HK-2 (cell line): ENCODE data around the gene TIAL1.
"Not testable (repeated sequence)": the region's sequence is repeated elsewhere in the genome, so short reads cannot be mapped to it uniquely, and the experiment has no call there.

ENCODE experiments used
- DNase-seq: peaks from one replicate; pipeline ENCODE4 v3.0.0-alpha.2; 2018; ENCODE audit not compliant: unreplicated experiment

TIAL1 gene

DNA sequence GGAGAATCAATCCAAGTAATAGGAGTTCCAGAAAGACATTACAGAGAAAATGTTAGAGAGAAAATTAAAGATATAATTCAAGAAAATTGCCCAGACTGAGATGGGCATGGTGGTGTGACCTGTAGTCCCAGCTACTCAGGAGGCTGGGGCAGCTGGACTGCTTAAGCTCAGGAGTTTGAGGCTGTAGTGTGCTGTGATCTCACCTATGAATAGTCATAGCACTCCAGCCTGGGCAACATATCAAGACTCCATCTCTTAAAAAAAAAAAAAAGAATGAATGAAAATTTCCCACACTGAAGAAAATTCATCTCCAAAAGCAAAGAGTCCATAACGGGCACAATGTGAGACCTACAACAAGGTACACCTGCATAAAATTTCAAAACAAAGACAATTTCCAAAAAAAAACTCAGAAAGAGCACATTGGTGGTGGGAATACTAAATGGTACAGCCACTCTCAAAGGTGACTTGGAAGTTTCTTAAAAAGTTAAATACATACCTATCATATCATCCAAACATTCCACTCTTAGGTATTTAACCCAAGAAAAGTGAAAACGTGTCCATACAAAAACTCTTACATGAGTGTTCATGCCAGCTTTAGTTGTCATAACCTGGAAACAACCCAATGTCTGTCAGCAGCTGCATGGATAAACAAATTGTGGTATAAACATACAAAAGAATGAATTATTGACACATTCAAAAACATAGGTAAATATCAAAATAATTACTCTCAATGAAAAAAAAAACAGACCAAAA lies 47.3 kb downstream of the TIAL1 start:
- DNase-seq, result no peak

DNA sequence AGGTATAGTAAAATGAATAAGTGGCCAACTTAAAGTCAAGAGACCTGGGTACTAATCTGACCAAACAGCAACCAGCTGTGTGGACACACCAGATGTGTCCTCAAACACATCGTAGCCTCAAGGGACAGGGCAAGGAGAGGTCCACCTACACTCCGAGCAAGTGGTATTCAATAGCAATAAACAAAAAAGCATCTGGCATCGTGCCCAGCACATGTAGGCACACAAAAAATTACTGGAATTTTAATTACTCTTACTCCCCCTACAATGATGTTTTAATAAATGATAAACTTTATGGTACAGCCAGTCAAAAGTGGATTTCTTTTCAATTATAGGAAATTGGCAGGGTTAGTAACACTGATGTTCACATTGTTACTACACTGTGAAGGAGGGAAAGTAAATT lies 50.8 kb downstream of the TIAL1 start:
- DNase-seq, result no peak

DNA sequence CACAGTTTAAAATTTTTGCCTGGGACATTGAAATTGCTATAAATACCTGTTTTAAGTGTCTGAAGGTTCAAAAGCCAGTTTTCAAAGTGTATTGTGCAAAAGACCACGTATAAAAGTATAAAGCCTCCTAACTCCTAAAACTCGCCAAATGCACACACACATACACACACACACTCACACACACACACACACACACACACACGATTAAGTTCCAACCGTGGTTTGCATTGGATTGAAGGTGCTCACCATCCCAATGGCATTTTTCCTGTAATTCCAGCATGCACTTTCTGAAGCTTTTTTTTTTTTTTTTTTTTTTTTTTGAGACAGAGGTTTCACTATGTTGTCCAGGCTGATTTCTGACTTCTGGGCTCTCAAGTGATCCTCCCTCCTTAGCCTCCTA lies 51.5 kb downstream of the TIAL1 start:
- DNase-seq, result no peak

DNA sequence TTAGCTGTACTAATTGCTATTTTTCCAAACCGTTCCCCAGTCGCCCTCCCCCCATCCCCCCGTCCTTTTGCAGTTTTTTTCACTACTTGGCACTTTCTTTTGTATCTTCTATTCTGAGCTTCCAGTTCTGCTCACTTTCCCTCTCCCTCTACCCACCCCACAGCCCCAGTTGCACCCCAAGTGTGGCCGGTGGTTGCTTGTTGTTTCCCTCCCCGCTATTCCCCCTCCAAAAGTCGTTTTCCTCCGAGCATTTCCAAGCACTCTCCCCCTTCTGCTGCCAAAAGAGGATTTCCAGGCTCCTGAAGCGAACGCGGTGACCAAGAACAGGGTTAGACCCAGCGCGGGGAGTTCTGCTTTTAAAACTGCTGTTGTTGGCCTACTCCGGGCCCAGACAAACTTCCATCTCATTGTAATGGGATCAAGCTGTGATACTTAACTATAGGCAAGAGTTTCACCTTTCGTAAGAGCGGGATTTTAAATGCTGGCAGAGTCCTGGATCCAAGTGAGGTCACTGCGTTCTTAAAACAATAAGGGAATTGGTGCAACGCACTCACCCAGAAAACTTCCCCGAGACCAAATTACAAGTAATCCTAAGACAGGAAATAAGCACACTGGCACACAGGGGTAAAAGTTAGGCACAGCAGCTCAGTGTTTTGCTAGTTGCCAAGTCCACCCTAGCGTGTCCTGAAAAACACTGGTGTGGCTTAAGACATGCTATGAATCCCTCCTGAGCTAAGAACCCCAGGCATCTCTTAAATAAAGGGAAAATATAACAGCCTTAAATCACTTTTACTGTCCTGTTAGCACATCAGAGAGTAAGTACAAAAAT lies 52.7 kb downstream of the TIAL1 start:
- DNase-seq, result no peak

DNA sequence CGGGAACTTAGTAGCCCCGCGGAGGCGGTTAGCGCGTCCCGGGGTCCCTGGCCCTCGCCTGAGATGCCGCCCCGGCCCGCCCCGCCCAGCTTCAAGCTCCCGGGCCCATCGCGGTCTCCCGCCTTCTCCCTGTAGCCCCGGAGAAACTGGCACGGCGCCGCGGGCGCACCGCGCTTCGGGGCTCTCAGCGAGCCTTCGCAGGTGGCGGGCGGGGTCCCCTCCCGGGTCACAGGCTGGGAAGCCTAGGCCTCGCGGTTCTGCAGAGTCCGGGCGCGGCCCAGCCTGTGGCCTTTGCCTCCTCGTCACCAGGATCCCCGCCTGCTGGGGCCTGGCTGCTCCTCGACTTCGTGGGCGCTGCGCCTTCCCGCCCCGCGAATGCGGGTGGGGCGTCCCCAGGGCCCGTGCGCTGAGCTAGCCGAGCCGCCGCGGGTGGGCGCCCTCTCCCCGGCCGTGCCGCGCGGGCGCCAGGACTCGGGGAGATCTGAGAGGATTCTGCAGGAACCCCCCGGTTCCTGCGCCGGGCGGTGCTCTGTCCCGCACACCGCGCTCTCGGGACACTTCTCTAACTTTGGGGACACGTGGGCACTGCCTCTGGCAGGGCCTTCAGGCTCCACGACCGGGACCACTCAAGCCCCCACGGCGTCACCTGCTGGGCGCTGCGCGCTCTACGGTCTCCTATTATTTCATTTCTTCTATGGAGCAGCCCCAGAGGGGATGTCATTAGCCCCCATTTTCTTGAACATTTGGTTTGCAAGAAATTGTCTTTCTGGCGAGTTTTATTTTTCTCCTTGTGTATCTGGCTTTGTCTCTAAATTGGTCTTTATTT lies 53.6 kb downstream of the TIAL1 start:
- peak; percentile 75 for DNase-seq

DNA sequence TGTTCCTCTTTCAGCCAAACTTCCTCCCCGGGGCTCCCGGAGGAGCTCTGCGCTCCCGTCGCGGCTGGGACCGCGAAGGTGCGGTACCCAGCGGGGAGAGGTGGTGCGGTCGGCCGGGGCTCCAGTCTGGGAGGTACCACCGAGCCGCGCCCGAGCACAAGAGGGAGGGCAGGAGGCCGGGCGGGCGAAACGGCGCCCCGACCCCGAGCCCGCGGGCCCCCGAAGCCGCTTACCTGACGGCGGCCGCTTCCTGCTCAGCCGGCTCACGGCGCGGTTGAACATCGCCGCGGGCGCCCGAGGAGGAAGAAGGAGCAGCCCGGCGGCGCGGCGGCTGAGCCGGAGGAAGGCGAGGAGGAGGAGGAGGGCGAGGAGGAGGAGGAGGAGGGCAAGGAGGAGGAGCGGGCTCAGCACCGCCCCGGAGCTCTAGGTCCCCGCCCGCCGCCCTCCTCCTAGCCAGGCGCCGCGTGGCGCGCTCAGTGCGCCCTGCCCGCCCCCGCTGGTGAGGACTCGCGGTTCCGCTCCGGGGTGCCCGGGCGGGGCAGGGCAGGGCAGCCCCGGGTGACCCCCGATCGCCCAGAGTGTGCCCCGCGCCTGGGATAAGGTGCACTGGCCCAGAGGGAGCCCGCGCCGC lies 54.3 kb downstream of the TIAL1 start, which contains the start of gene RGS10:
RGS10 (minus strand) TSS at position 363 of the 631 bp plus-strand sequence; CDS start at position 282, 81 bp downstream.
- DNase-seq, result peak; percentile 92

DNA sequence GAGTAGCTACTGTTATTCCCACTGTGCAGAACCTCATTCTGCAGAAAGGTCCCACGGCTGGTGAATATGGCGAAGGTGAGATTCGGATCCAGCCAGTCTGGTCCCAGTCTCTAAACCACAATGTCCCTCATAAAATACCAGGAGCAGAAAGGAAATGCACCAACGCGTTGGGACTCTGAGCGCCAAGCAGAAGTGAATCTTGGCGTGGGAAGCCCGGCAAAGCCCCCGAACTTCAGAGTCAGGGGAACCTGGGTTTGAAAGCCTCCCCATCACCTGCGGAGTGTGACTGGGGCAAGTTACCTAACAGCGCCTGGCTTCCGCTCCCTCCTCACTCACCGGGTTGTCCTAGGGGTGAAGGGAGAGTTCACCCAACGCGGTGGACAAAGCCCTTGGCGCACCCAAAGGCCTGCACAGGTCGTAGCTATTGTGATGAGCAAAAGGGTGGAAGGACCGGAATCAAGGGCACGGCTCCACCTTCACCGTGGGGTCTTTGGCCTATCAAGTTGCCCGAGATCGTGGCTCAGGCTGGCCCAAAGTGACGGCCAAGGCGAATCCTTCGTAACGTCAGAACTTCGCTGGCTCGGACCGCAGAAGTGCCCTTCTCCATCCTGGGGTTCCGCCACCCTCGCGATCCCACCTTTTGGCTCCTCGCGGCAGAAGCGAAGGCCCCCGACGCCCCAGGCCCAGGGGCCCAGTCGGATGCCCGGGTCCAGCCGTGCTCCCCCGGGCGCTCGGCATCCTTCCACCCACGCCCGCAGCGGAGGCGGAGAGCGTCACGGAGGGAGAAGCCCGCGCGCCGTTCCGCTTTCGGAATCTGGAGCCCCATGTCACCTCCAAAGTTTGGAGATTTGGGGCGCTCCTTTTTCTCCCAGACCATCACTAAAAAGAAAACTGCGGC lies 55.1 kb downstream of the TIAL1 start:
- no peak for DNase-seq

DNA sequence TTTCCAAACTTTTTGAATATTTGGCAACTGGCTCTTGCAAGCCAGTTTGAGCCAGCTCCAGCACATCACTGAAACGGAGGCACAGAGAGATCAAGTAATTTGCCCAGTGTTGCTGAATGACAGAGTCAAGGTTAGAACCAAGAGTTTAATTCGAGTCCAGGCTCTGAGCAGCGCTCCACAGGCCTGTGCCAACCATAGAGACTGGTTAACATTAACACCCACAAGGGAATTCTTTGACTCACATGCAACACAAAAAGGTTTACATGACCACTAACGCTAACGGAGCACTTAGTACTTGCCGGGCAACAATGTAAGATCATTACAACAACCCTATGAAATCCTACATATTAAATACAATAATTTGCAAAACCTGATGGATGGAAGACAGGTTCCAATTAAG lies 55.7 kb downstream of the TIAL1 start:
- no peak for DNase-seq

DNA sequence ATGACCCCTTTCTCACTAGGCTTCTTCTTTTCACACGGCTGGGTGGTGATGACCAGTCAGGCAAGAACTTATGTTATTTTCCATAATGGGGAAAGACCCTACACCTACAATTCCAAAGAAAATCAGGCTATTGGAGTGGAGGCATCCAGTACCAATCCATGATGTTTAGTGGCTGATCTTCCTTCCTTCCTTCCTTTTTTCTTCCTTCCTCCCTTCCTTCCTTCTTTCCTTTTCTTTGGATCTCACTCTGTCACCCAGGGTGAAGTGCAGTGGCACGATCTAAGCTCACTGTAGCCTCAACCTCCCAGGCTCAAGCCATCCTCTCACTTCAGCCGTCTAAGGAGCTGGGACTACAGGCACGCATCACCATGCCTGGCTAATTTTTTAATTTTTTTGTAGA lies 56.7 kb downstream of the TIAL1 start:
- no peak for DNase-seq

DNA sequence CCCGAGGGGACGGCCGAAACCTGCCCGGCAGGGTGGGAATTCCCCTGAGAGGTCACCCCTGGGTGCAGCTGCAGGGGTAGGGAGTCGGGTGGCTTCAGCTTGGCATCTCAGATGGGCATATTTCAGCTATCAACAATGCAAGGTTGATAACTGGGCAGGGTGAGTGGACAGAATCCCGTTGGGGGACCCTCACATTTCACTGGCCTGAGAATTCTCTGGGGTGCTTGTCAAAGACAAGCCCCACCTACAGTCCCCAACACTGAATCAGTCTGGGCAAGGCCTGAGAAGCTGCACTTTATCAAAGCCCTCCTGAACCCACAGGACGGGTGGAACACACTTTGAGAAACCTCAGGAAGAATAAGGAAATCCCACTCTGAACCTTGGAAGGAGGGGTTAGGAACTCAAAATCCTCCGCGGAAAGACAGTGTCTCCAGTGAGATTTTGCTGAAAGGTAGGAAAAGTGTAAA lies 57.4 kb downstream of the TIAL1 start:
- DNase-seq, result no peak

DNA sequence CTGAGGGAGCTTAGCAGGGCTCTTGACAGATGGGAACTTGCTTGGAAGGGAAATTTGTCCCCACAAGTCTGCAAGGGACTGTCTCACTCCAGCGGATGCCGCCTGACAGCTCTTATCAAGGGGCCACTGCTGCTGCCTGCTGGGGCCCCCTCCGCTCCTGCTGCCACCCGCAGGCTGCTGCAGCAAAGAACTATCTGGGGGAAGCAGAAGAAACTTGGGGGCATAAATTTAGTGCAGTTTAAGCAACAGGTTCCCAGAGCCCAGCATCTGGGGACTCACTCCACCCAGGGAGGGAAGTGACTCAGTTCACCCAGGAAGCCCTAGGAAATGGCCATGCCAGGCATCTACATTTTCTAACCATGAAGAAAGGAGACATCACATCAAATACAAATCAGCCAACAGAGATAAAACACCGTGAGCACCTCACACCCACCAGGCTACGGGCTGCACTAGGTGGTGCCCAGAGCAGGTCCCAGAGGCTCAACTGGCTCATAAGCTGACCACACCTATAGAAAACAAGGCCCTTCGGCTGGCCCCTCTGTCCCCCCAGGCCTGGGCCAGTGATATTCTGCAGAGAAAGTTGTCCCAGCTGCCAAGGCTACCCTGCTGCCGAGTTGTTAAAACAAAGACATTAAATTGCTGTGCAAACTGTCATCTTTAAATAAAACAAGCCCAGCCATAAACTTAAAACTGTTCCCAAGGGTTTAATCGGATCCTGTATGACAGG lies 58.0 kb downstream of the TIAL1 start:
- DNase-seq, result no peak

DNA sequence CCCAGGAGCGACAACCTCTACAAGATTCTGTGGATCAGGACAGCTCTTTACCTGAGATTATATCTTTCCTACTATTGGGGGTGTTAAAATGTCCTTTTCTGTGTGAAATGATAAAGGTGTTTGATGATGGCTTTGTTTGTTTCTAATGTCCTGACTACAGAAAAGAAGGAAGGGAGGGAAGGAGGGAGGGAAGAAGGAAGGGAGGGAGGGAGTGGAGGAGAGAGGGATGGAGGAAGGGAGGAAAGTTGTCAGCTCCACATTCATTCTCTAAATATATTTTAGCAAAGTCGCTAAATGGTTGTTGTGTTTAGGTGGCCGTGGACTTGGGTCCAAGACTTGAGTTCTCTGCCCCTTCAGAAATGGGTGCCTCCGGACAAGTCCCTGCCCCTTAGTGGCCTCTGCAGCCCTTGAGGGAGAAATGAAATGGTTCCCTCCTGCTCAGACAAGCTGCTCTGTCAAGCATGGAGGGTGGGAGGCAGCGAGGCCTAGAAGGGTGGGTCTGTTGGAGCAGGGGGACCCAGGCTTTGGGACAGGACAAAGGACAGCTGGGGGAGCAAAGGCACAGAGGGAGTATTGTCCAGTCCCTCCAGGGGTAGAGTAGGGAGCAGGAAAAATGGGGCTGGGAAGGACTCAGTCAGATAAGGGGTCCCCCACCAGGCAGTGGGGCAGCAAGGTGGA lies 58.7 kb downstream of the TIAL1 start:
- DNase-seq, result no peak

DNA sequence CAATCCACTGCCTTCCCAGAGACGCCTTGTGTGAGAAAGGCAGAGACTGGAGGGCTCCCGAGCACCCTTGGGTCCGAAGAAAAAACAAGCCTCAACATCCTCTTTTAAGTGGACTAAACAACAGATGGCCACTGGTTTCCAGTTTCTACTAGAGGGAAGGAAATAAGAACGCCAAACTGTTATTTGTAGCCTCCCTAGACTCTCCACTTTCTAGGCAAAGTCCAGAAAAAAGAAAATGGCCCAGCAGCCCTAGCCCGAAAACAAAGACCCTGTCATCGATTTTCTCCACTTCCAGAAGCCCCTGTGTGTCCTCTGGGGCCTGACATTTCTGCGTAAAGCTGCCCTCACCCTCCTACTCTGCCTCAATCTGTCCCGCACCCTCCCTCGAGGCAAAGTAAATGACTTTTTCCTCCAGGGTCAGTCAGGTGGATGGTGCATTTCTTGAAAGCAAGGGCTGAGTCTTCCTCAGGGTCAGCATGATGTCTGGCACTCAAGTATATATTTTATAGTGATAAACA lies 60.2 kb downstream of the TIAL1 start:
- DNase-seq, result no peak

DNA sequence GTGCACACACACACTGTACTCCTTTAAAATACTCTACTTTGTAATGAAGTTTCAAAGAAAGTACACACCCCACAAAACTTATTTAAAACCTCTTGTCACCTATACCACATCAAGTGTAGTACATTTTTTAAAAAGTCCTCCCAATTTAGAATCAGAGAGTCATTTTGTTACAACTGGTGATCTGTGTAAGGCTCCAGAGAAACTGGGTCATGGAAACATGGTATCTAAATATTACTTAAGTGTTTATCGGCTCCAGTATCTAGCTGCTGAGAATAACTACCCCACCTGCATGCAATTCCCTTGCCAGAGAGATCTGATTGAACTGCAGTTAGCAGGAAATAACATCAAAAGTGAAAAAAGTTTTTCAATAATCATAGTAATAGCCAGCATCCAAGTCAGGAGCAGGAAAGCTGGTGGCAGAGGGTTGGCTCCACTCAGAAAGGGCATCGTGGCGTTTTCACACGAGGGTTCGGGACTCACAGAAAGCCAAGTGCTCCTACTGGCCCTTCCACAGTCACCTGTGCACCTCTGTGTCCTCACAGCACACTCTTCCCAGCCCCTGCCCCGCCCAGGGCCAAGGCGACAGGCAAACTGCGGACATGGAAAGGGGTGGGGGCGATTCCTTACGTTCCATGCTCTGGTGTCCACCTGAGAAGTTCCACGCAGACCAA lies 60.8 kb downstream of the TIAL1 start:
- no peak for DNase-seq

DNA sequence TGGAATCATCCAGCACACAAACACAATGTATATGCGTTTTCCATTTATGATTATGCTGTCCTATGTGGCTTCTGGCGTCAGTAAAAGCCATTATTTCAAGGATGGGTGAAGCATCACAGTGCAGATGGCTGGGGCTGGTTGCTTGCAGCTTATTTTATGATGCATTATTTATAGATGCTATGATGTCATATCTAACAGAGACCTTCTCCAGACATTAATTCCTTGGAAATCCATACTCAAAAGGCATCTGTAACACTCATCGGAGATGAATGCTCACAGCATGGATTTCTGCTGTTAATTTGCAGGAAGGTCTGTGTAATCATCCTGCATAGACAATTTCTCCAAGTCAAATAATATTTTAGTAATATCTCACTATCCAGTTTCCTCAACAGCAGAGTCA lies 61.5 kb downstream of the TIAL1 start:
- no peak for DNase-seq

DNA sequence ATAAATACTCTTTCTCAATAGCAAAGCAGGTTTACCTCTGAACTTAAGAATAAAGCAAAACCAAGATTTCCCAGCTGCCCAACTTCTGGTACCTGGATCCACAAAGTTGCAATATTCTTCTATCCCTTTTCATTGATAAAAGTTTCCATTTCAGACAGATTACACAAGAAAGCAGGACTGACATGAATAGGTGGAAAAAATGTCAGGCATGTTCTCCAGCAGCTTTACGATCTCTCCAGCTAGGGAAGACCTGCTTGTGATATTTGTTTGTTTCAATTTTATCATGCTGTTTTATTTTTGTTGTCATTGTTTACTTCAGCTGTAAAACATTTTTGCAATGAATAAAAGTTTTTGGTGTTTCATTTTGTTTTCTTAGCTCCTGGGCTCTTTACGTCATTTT lies 63.3 kb downstream of the TIAL1 start:
- no peak for DNase-seq

DNA sequence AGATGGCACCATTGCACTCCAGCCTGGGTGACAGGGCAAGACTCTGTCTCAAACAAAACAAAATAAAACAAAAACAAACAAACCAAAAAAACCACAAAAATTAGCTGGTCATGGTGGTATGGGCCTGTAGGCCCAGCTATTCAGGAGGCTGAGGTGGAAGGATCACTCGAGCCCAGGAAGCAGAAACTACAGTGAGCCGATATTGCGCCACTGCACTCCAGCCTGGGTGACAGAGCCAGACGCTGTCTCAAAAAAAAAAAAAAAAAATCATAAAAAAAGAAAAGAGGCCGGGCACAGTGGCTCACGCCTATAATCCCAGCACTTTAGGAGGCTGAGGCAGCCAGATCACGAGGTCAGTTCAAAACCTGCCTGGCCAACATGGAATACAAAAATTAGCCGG lies 64.0 kb downstream of the TIAL1 start:
- DNase-seq, result not testable (repeated sequence)

DNA sequence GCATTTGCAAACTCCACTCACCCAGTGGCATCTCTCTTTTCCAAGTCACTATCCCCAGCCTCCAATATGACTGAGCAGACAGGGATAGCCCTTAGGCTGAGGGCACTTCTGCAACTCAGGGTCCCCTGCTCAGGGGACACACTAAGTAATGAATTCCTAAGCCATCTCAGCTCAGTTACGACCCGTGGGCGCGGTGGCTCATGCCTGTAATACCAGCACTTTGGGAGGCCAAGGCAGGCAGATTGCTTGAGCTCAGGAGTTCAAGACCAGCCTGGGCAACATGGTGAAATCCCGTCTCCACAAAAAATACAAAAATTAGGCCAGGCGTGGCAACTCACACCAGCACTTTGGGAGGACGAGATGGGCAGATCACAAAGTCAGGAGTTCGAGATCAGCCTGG lies 64.5 kb downstream of the TIAL1 start:
- DNase-seq, result not testable (repeated sequence)

DNA sequence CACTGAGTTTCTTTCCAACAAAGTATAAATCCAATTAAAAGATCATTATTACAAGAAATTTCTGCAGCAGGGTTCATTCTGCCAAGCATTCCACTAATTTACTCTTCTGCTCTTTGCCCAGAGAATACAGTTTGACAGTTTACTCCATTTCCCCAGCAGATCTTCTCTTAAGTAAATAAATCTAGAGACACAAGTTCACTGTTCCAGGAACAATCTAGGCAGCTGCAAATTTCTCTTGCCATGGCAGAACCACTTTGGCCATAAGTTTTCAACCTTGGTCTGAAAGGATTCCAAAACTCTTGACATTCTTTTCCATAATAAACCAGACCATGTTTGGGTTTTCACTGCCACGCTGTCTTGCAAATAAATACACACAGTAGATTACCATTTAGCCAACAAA lies 65.7 kb downstream of the TIAL1 start:
- DNase-seq, result no peak
